Measurements from ENCODE around the gene DAPL1.
A peak's percentile ranks its signal among the peaks of the same experiment; 100 is the strongest.

DAPL1 gene

GRCh38 chr2:158777077-158777476, 18.0 kb upstream of the DAPL1 start:
- no peak for DNase-seq (ENCODE audit: low read depth, low spot score)

GRCh38 chr2:158778243-158778642, 16.9 kb upstream of the DAPL1 start:
- no peak for DNase-seq (ENCODE audit: low read depth, low spot score)

GRCh38 chr2:158779621-158780020, 15.5 kb upstream of the DAPL1 start:
- no peak for DNase-seq (ENCODE audit: low read depth, low spot score)

GRCh38 chr2:158781353-158781961, 13.7 kb upstream of the DAPL1 start:
- DNase-seq (ENCODE audit: low read depth, low spot score): peak; percentile 27

- no peak for DNase-seq (ENCODE audit: low read depth, low spot score)
These were observed 13.0 kb upstream of the DAPL1 start for GRCh38 chr2:158782136-158782535.

GRCh38 chr2:158782616-158783015, 12.5 kb upstream of the DAPL1 start:
- DNase-seq (ENCODE audit: low read depth, low spot score): no peak

- DNase-seq (ENCODE audit: low read depth, low spot score): no peak
These were observed 11.2 kb upstream of the DAPL1 start for GRCh38 chr2:158783923-158784322.

GRCh38 chr2:158786897-158787296, 8.2 kb upstream of the DAPL1 start:
- DNase-seq (ENCODE audit: low read depth, low spot score): no peak

- no peak for DNase-seq (ENCODE audit: low read depth, low spot score)
These were observed 6.2 kb upstream of the DAPL1 start for GRCh38 chr2:158788951-158789350.

GRCh38 chr2:158796652-158797051, 1.5 kb downstream of the DAPL1 start:
- no peak for DNase-seq (ENCODE audit: low read depth, low spot score)

- DNase-seq (ENCODE audit: low read depth, low spot score): peak; percentile 13
These were observed 3.0 kb downstream of the DAPL1 start for GRCh38 chr2:158797963-158798700.

GRCh38 chr2:158799181-158799580, 4.1 kb downstream of the DAPL1 start:
- DNase-seq (ENCODE audit: low read depth, low spot score): no peak

- DNase-seq (ENCODE audit: low read depth, low spot score): no peak
These were observed 8.4 kb downstream of the DAPL1 start for GRCh38 chr2:158803506-158803905.

GRCh38 chr2:158805255-158805654, 10.1 kb downstream of the DAPL1 start:
- no peak for DNase-seq (ENCODE audit: low read depth, low spot score)

- no peak for DNase-seq (ENCODE audit: low read depth, low spot score)
These were observed 10.8 kb downstream of the DAPL1 start for GRCh38 chr2:158805936-158806335.

- no peak for DNase-seq (ENCODE audit: low read depth, low spot score)
These were observed 11.8 kb downstream of the DAPL1 start for GRCh38 chr2:158806941-158807340.

- DNase-seq (ENCODE audit: low read depth, low spot score): no peak
These were observed 13.3 kb downstream of the DAPL1 start for GRCh38 chr2:158808426-158808825.

GRCh38 chr2:158809816-158810215, 14.7 kb downstream of the DAPL1 start:
- no peak for DNase-seq (ENCODE audit: low read depth, low spot score)

GRCh38 chr2:158810731-158811460, 15.8 kb downstream of the DAPL1 start:
- DNase-seq (ENCODE audit: low read depth, low spot score): no peak

- no peak for DNase-seq (ENCODE audit: low read depth, low spot score)
These were observed 20.0 kb downstream of the DAPL1 start for GRCh38 chr2:158815166-158815565.

GRCh38 chr2:158815658-158816057, 20.5 kb downstream of the DAPL1 start:
- DNase-seq (ENCODE audit: low read depth, low spot score): no peak

GRCh38 chr2:158817588-158817987, 22.5 kb downstream of the DAPL1 start:
- DNase-seq (ENCODE audit: low read depth, low spot score): no peak

- DNase-seq (ENCODE audit: low read depth, low spot score): no peak
These were observed 23.4 kb downstream of the DAPL1 start for GRCh38 chr2:158818511-158818910.
